Subcutaneous adipose tissue (tissue), 4 donors: ENCODE results near the gene RAD9A. TPM values are rescaled to one million over a fixed set of nuclear protein-coding genes. Genes with fewer than 3 reads are reported as not detected.

ENCODE experiments used
- CTCF ChIP-seq: fragments of 450-650 bp; IDR thresholded peaks from one replicate; pipeline ENCODE4 v1.5.1; 2016; ENCODE audit warnings: low read depth, mild to moderate bottlenecking, control low read depth, antibody characterized with exemption, moderate library complexity
- total RNA-seq, 4 donors: library from RNA; depleted of rRNA; stranded (reverse); fragments of >200 nt; gene quantifications; one replicate each; pipeline ENCODE4 v1.1.0, GENCODE V29; 2016

The RAD9A gene
- total RNA-seq, 4 donors from 2014 or later = 5.2 to 11.7 (median 7.8) TPM

DNA sequence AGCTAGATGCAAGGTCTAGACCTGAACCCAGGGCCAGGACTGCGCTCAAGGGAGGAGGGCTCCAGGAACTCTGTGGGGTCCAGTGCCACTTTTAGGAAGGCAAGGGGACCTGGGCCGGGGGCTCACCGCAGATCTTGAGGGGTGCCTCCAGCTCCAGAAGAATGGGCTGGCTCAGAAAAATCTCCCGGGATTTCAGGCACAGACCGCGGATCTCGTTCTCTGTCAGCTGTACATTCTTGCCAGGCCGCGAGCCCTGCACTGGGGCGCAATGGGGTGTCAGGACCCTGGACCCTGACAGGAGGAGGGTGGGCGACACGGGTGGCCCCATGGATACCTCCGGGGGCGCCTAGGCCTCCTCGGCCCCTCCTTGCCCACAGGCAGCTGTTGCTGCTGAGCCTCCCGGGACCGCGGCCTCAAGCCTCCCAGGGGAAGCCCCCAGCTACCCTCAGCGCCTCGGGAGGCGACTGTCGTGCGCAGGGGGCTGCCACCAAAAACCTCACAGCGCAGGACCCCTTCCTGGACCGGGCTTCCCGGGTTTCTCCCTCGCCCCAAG is 9.2 kb downstream of the RAD9A start:
- no peak for TF ChIP-seq CTCF

- no peak for TF ChIP-seq CTCF
These were observed 9.9 kb downstream of the RAD9A start, which contains the start of gene PPP1CA for GRCh38 chr11:67401495-67402191. Gene PPP1CA (minus strand): TSS chr11:67401858. CDS start chr11:67401782, 76 bp downstream.

GRCh38 chr11:67404515-67405195 is 12.9 kb downstream of the RAD9A start:
- no peak for TF ChIP-seq CTCF

- no peak for TF ChIP-seq CTCF
These were observed 13.4 kb downstream of the RAD9A start for GRCh38 chr11:67405196-67405567.

DNA sequence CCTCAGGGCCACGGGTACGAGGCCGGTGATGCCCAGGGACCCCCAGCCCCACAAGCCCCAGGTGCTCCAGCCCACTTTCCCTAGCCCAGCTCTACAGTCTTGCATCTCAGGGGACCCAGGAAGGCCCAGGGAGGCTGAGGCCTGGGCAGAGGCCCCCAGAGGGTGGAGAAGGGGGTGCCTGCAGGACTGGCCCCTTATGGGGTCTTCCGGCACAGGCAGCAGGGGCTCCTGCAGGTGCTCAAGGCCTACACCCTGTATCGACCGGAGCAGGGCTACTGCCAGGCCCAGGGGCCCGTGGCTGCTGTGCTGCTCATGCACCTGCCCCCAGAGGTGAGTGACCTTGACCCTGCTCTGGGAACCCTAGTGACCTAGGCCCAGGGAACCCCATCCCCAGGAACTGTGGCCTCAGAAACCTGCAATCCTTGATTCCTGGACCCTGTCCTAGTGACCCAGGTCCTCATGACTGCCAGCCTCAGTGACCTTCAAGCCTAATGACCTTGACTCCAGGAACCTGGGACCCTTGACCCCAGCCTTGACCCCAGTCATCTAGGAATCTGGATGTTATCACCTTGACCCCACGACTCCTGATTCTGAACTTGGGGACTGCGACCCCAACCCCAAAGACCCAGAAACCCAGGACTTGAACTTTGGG is 14.0 kb downstream of the RAD9A start:
- no peak for TF ChIP-seq CTCF

- TF ChIP-seq CTCF = no peak
These were observed 14.7 kb downstream of the RAD9A start for GRCh38 chr11:67406420-67406968.
